DOHH2 (cell line): ENCODE data around the gene ADAMTS2.

Source experiments
- H3F3A ChIP-seq: fragments of 200-600 bp; sonication (generic), shearing (Covaris generic); 2 replicates; pipeline ENCODE4 v1.6.0; 2016; ENCODE audit warnings: antibody characterized with exemption, mild to moderate bottlenecking; ENCODE audit not compliant: control insufficient read depth, insufficient read depth
- H3K27ac ChIP-seq: fragments of 200-600 bp; sonication (generic); 2 replicates; pipeline ENCODE4 v1.5.1; 2014; ENCODE audit warnings: low read depth, mild to moderate bottlenecking, low read length, moderate library complexity
- H3K27me3 ChIP-seq: fragments of 200-600 bp; sonication (generic); 2 replicates; pipeline ENCODE4 v1.6.1; 2014; ENCODE audit warnings: mild to moderate bottlenecking, low read length, mixed read lengths; ENCODE audit not compliant: control insufficient read depth
- H3K36me3 ChIP-seq: fragments of 200-600 bp; sonication (generic); 2 replicates; pipeline ENCODE4 v1.6.1; 2014; ENCODE audit warnings: mild to moderate bottlenecking, low read length, moderate library complexity, mixed read lengths; ENCODE audit not compliant: control insufficient read depth
- H3K4me1 ChIP-seq: fragments of 200-600 bp; sonication (generic); 2 replicates; pipeline ENCODE4 v1.6.1; 2014; ENCODE audit warnings: mild to moderate bottlenecking, low read length, mixed read lengths; ENCODE audit not compliant: control insufficient read depth
- H3K4me2 ChIP-seq: fragments of 200-600 bp; sonication (generic); 2 replicates; pipeline ENCODE4 v1.6.0; 2014; ENCODE audit warnings: mild to moderate bottlenecking, low read length, moderate library complexity
- H3K4me3 ChIP-seq: fragments of 200-600 bp; sonication (generic); 2 replicates; pipeline ENCODE4 v1.5.1; 2014; ENCODE audit warnings: mild to moderate bottlenecking, low read length, mixed read lengths
- H3K79me2 ChIP-seq: fragments of 200-600 bp; sonication (generic); 2 replicates; pipeline ENCODE4 v1.6.1; 2014; ENCODE audit warnings: mild to moderate bottlenecking, low read length, mixed read lengths; ENCODE audit not compliant: control insufficient read depth
- H3K9me2 ChIP-seq: fragments of 200-600 bp; sonication (generic); replicated peaks from 2 replicates; pipeline ENCODE4 v1.6.1; 2014; ENCODE audit warnings: mild to moderate bottlenecking, low read length, mixed read lengths; ENCODE audit not compliant: control insufficient read depth
- H3K9me3 ChIP-seq: fragments of 200-600 bp; sonication (generic); 2 replicates; pipeline ENCODE4 v1.6.1; 2014; ENCODE audit warnings: antibody characterized with exemption, low read length, mixed read lengths; ENCODE audit not compliant: control insufficient read depth, insufficient read depth
- H4K20me1 ChIP-seq: fragments of 200-600 bp; sonication (generic); 2 replicates; pipeline ENCODE4 v1.6.0; 2014; ENCODE audit warnings: low read depth, mild to moderate bottlenecking, antibody characterized with exemption, low read length, moderate library complexity; ENCODE audit not compliant: control insufficient read depth, insufficient read depth
- CTCF ChIP-seq: fragments of 200-600 bp; sonication (generic); IDR thresholded peaks from one replicate; pipeline ENCODE4 v1.5.1; 2014; ENCODE audit warnings: antibody characterized with exemption, mild to moderate bottlenecking, low read depth, low read length; ENCODE audit not compliant: poor library complexity, severe bottlenecking
- EZH2phosphoT487 ChIP-seq: fragments of 200-600 bp; sonication (generic); IDR thresholded peaks from 2 replicates; pipeline ENCODE4 v1.6.1; 2017; ENCODE audit warnings: borderline replicate concordance, mild to moderate bottlenecking, antibody characterized with exemption, low read length, moderate library complexity, mixed read lengths

Gene ADAMTS2

DNA sequence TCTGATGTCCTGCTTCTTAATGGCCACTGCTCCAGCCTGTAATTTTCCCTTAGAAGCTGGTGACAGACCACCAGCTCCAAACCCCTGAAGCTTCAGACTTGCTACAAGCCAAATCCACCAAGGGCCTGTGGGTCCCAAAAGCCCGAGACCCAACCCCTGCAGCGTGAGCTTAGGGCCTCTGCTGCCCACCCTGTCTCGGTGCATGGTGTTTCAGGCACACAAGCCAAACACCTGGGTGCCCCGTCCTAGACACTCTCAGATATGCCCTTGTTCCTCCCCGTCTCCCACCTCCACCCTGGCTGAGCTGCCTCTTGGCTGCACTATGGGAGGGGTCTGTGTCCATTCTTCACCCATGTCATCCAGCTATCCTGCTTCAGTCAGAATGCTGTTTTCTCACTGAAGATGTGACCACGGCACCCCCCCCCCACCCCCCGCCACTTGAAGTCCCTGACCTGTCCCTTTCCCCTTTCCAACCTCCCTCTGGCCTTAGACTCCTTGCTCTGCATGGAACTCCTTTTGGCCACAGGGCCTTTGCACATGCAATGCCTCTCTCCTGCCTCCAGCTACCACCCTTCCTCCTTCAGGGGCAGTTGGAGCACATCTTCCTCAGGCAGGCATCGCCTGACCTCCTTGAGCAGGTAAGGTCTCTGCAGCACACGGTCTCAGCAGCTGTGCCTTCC, 229.3 kb downstream of the ADAMTS2 start:
- Histone ChIP-seq H3K27me3 (no peaks in the 10 kb centered on the region), H3K36me3 (no peaks in the 10 kb centered on the region), H3K4me2 (no peak overlapping the region), H3K9me2 (no peaks in the 10 kb centered on the region), H3K9me3 (no peaks in the 10 kb centered on the region; the same call in 1 of the 2 replicates), H4K20me1 (no peaks in the 10 kb centered on the region), H3K27ac (no peak overlapping the region), H3K4me1 (no peaks in the 10 kb centered on the region), H3K4me3 (no peak overlapping the region), H3F3A (no peaks in the 10 kb centered on the region), H3K79me2 (no peaks in the 10 kb centered on the region)
- TF ChIP-seq EZH2phosphoT487 (no peak), CTCF (no peak)

GRCh38 chr5:179115307-179115706, 230.0 kb downstream of the ADAMTS2 start:
- Histone ChIP-seq H3K36me3 (no peaks in the 10 kb centered on the region), H3F3A (no peaks in the 10 kb centered on the region), H4K20me1 (no peaks in the 10 kb centered on the region), H3K27ac (no peak overlapping the region), H3K4me1 (no peaks in the 10 kb centered on the region), H3K4me3 (no peak overlapping the region), H3K9me3 (no peaks in the 10 kb centered on the region; the same call in 1 of the 2 replicates), H3K9me2 (no peaks in the 10 kb centered on the region), H3K4me2 (no peak overlapping the region), H3K27me3 (no peaks in the 10 kb centered on the region), H3K79me2 (no peaks in the 10 kb centered on the region)
- no peak for TF ChIP-seq CTCF
- no peak for TF ChIP-seq EZH2phosphoT487

DNA sequence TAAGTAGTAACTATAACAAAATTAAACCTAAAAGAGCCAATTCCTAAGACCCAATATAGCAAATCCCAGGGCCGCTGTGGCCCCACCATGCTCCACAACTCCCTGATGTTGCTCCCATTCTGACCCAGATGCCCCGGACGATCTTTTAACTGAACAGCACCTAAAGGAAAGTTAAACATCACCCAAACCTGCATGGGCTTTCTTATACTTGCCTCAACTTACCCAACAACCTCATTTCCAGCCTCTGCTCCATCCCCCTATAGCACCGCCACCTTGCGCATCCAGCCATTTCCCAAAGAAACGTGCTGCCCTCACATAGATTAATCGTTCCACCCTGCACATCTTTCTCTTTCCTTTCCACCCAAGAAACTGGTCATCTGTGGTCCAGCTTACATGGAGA, 230.5 kb downstream of the ADAMTS2 start:
- Histone ChIP-seq H3F3A (no peaks in the 10 kb centered on the region), H4K20me1 (no peaks in the 10 kb centered on the region), H3K4me1 (no peaks in the 10 kb centered on the region), H3K79me2 (no peaks in the 10 kb centered on the region), H3K9me3 (no peaks in the 10 kb centered on the region; the same call in 1 of the 2 replicates), H3K27ac (no peak overlapping the region), H3K4me3 (no peak overlapping the region), H3K4me2 (no peak overlapping the region), H3K36me3 (no peaks in the 10 kb centered on the region), H3K27me3 (no peaks in the 10 kb centered on the region), H3K9me2 (no peaks in the 10 kb centered on the region)
- TF ChIP-seq CTCF (no peak), EZH2phosphoT487 (no peak)
